Left colon (tissue), 2 donors: Measurements from ENCODE around the gene NOX5. TPM values are rescaled to one million over a fixed set of nuclear protein-coding genes. Genes with fewer than 3 reads are reported as not detected.

Experiments used
- ATAC-seq: fragments of 200-7000 bp; cut with Tn5 transposase; one replicate; pipeline ENCODE4 v1.9.1; 2020; ENCODE audit warnings: mild to moderate bottlenecking, moderate library complexity
- DNase-seq, 2 donors: peaks; one replicate each; pipeline ENCODE4 v3.0.0-alpha.2; 2020
- intact Hi-C, 2 donors: fragments of 100-400 bp; cut with DNase I in 1 of 2; cut with micrococcal nuclease in 1 of 2; formaldehyde crosslinking; loops; one replicate each; pipeline versions ENCODE4 v1.11.2 to v1.14.0; 2022; cut with DNase I, micrococcal nuclease
- total RNA-seq, 2 donors: library from RNA; stranded (reverse); fragmentation: NEBNext Ultra II Directional; extraction: Animal tissue kit (Norgen Biotek cat#: 25700); gene quantifications; one replicate each; pipeline ENCODE4 v1.2.1, GENCODE V29; 2021
- donor health status: DM: no; HTN: no; CAD: no.
- donor health status: DM: yes; HTN: yes; CAD: no.

NOX5 gene
- total RNA-seq, 2 donors from 2014 or later, result 0.11 to 0.12 TPM

DNA sequence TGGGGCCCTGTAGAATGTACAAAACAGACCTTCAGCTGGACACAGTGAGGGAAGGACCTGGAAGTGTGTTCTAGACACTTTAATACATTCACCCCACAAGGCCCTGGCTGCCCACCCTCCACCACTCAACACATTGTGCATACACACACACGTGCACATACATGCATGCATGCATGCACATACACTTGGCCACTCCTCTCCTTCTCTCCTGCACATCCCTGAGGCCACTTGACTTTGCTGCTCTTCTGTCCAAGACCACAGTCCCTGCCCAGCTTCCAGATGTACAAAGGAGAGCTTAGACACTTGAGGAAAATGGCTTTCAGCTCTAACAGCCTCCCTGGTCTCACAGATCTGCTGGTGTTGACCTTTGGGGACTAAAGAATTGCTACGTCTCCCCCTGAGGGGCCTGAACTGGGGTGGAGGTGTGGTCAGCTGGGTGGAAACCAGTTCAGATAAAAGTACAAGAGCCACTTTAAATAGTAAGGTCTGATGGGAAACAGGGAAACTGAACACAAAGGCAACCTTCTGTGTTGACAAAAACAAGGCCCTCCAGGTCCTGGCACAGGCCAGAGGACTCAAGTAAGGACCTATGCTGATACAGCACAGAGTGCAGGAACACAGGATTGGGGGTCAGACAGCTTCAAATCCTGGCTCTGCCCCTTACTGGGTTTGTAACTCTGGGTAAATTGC, 24.8 kb upstream of the NOX5 start:
- DNase-seq (no peak), ATAC-seq (no peak)
- intact Hi-C loops, result no loop called here

DNA sequence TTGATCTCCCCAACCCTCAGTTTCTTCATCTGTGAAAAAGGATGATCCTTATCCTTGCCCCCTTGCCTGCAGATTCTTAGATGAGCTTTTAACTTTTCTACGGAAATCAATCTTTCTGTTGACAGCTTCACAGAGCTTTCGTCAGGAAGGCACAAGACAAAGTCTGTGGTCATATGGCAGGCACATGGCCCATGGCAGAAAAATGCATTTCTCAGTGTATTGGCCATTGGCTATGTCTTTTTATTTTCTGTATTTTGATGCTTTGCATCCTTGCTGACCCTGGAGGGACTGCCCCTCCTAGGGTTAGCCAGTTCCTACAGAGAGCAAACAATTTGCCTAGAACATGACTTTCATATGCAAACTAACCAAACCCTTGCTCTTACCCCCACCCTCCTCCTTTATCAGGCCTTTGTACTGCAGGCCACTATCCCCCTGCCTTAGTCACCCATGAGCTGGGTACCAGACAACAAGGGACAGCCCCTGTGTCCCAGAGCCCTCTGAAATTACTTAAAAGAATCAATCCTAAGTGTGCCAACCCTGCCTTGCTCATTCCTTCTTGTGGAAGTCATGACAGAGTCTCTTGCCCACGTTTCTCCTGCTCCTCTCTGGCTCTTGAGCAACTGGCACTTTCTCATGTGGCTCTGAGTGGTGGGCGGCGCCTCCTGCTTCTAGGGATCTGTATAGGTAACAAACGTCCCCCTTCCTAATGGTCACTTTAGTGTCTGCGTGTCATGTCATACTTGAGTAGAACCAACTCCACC, 24.1 kb upstream of the NOX5 start:
- ATAC-seq (no peak), DNase-seq (no peak)
- intact Hi-C loops, result no loop called here

DNA sequence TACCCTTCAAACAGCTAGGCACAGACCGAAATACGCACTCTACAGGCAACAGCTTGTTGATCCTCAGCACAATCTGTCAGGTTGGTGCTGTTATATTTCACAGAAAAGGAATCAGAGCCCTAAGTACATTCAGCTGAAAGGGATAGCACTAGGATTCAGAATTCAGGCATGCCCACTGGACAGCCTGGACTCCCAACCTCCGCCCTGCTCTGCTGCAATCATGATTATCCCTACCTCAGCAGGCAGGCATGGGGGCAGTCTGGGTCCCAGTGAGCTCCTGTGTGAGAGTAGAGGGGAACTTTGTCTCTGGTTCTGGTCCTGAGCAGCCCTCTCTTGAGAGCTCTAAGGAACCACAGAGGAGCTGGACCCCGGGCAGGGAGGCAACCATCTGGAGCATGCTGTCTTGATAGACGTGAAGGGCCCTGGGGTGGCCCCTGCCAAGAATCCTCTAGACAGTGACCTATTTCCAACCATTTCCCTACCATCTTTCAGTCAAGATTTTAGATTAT, 23.4 kb upstream of the NOX5 start:
- intact Hi-C loops, result no loop called here
- DNase-seq (no peak), ATAC-seq (no peak)

DNA sequence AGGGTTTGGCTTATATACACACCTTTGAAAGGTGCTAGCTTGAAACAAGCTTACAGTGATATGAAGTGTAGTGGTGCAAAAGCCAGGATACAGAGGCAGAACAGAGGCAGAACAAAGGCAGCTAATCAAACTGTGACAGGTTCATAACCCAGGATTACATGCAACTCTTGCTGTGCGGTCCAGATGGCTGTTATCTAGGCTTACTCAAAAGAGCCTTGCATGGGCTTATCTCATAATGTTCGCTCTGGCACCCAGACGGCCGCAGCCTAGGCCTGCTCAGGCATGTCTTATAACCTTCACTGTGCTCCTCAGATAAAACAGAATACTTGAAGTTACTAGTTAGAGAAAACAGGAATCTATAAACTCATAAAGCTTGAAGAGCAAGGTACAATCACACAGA, 22.8 kb upstream of the NOX5 start:
- no peak for ATAC-seq
- DNase-seq, result no peak
- intact Hi-C loops, result no loop called here

DNA sequence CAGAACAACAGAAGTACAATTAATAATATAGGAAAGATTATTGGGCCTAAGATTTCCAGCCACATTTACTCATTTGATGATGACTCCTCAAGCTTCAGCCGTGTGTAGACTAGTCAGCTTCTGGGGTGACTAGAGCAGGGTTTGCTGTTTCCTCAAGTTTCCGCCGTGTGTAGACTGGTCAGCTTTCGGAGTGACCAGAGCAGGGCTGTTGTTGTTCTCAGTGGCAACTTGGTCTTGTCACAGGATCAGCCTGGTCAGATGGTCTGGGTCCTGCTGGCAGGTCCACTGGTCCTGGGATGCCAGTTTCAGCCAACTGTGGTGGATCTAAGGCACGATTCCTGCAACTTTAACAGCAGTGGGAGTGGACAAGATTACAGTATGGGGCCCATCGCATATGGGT, 21.8 kb upstream of the NOX5 start:
- ATAC-seq (no peak), DNase-seq (no peak)
- intact Hi-C loops, result no loop called here

DNA sequence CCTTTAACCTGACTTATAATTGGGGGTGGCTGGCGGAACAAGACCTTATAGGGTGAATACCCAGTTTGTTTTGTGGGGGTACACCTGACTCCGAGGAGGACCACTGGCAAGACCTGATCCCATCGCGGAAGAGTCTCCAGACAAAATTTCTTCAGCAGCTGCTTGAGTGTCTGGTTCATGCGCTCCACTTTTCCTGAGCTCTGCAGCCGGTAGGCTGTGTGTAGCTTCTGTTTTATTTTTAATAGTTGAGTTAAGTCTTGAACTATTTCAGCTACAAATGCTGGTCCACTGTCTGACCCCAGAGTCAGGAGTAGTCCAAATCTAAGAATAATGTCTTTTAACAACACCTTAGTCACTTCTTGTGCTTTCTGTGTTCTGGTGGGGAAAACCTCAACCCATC, 21.2 kb upstream of the NOX5 start:
- intact Hi-C loops, result no loop called here
- DNase-seq (no peak), ATAC-seq (no peak)

DNA sequence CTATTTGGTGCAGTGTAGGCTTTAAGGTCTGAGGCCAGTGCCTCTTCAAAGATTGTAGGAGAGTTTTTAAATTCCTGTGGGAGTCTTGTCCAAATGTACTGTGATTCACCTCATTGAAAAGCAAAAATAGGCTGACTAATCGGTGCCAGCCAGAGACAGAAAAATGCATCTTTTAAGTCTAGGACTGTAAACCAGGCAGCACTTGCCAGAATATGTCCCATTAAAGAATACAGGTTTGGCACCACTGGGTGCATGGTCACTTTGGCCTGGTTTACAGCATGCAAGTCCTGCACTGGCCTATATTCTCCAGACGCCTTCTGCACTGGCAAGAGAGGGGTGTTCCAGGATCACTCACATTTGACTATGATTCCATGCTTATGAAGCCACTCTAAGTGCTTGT, 20.3 kb upstream of the NOX5 start:
- intact Hi-C loops, result no loop called here
- no peak for DNase-seq
- no peak for ATAC-seq

DNA sequence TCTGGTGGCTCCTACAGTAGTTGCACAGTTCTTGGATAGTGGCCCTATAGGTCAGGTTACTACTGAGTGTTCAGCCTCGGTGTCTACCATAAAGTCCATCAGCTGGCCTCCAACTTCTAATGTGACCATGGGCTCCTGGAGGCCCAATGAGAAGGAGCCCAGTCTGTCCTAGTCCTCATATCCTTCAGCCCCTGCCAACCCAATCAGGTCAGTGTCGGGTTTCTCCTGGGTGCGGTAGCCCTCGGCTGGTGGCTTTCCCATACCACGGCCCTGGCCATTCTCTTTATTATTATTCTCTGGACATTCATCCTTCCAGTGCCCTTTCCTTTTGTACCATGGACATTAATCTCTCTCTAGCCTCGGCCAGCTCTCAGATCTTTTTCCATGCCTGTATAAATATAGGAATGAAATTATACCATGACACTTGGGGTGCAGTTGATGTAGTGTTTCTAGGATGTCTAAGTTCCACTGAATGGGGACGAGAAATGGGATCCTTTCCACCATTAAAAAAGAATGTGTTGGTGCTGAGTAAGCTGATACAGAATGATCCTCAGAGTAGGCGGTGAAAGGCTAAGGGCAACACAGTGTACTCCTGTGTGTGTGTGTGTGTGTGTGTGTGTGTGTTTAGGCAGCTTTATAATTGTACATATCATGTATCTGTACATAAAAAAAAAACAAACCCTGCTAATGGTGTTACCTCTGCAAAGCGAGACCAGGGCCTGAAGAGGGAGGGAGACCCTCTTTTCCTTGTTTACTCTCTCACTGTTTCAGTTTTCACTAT, 19.3 kb upstream of the NOX5 start:
- DNase-seq, result no peak
- no peak for ATAC-seq
- intact Hi-C loops, result no loop called here

DNA sequence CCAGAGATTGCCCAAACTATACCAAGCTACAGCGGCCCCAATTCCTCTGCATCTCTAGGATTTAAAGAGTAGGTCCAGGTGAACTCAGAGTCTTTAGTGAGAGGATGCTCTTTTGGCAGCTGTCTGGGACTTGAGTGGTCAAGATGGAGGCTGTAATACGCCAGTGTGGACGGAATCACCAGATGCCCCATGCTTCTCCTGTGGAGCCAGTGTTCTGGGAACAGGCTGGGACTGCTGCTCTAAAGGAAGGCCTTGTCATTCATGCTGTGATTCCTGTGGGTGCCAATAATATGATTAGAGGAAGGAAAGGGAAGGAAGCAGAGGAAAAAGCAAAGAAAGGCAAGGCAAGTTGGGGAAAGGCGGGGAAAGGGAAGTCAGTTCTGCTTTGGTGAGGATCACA, 17.4 kb upstream of the NOX5 start:
- ATAC-seq, result no peak
- intact Hi-C loops, result no loop called here
- DNase-seq, result no peak

DNA sequence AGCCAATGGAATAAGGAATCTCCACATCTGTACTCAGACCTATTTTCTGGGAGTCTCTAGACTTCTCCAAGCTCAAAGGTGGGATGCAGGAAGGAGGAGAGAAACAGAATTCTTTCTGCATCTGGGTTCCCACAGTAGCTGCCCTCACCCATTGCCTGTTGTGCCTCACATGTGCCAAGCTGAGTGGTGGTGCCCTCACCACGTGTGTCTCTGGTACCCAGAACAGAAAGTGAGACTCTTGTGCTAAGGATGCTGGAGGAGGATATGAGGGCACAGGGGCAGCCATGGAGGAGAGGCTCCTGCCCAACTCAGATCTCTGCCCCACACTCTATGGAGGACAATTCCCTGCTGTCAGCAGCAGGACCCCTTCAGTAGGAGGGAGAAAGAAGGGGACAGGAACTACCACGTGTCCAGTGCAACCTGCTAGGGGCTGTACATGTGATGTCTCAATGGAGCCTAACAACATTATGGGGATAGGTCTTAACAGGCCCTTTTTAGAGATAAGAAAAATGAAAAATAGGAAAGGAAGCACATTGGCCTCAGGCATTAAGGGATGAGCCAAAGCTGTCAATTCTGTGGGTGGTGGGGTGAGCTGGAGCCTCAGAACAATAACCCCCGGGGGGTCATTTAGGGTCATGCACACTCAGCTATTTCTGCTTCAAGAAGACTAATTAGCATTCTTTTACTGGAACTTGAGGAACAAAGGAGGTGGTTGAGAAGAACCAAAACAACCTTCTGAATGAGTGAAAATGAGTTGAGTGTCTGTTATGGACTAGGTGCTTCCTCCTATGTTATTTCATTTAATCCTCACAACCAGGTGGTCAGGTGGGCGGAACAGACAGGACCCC, 16.3 kb upstream of the NOX5 start:
- intact Hi-C loops, result no loop called here
- DNase-seq (no peak), ATAC-seq (no peak)

DNA sequence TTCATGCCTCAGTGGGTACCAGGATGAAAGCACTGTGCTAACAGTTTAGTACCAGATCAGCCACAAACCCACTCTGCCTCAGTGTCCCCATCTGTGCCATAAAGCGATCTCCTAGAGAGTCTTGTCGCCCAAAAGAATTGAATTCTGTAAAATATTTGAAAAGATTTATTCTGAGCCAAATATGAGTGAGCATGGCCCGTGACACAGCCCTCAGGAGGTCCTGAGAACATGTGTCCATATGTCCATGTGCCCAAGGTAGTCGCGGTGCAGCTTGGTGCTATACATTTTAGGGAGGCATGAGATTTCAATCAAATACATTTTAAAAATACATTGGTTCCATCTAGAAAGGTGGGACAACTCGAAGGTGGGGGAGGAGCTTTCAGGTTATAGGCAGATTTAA, 15.4 kb upstream of the NOX5 start:
- intact Hi-C loops, result no loop called here
- ATAC-seq, result no peak
- DNase-seq, result no peak

DNA sequence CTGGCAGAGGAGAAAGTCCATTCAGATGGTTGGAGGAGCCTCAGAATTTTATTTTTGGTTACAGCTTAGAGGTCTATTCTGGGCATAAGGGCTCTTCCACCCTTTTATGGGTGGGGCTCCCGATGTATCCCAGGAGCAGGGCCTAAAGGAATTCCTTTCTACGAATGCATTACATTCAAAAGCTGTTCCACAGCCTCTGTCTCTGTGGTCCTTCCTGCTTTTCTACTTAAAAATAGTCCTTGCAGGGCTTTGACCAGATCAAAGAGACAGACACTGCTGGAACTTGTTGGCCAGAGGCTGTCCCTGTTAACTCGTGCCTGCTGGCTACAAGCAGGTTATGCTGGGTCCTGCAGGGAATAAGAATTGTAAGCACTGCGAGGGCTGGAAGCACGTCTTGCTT, 14.4 kb upstream of the NOX5 start:
- ATAC-seq (no peak), DNase-seq (no peak)
- intact Hi-C loops, result no loop called here

DNA sequence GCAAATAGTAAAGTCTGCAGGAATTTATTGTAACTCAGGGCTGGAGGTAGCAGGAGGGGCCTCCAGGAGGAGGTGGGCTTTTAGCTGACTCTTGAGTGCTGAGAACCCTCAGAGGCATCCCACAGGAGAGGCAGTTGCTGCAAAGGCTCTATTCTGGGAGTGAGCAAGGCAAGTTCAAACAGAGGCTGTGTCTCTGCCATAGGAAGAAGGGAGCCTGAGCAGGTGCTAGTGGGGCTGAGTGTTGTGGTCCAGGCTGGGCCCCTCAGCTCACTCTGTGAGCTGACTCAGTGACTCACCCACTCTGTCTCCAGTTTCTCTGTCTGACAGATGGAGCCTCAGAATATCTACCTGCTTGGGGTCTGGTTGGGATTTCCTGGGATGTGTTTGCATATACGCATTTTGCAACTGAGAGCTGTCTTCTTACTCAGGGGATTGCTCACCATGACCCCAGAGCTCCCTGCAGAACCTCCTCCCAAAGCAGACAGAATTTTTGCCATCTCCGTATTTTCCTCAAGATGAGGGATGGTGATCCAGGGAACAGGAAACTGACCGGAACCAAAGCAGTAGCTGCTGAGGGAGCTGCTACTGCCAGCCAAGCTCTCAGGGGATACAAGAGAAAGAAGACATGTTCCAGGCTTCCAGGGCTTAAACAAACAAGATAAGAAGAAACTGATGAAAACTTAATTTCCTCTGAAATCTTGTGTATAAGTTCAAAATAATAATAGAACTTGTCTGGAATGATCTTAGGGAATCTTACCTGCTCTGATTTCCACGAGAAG, 13.6 kb upstream of the NOX5 start:
- intact Hi-C loops, result no loop called here
- no peak for DNase-seq
- ATAC-seq, result no peak

DNA sequence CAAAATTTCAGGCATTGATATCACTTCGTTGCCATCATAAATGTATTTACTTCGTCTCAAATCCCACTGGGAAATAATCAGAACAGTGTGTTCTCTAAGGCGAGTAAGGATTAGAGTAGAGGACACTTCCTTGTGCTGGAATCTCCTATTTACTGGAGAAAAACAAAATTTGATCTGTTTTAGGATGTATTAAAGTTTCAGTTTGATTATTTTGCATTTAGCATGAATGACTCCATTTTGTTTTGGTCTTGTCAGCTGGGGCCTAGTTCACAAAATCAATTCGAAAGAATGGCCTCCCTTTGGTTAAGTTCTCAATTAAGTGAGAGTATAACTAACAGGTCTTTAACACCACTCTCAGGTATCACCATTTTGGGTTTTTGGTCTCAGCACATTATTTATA, 11.7 kb upstream of the NOX5 start:
- no peak for ATAC-seq
- intact Hi-C loops, result no loop called here
- no peak for DNase-seq

DNA sequence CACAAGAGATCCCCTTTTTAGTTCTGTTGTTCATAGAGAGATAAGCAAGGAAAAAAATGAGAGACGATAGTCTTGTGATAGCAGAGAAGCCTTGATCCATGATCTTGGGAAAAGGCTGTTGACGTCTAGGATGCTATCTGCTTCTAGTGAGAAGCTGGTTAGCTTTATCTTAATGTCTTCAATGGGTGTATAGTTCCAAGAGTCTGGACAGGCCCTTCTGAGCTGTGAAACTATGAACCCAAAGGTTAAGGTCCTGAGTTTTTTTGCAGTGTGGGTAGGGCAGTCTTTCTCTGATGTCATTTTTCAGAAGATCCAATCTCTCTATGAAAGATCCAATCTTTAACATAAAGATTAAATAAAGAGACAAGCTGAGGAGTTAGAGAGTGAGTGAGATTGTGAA, 10.5 kb upstream of the NOX5 start:
- intact Hi-C loops, result no loop called here
- DNase-seq (no peak), ATAC-seq (no peak)

DNA sequence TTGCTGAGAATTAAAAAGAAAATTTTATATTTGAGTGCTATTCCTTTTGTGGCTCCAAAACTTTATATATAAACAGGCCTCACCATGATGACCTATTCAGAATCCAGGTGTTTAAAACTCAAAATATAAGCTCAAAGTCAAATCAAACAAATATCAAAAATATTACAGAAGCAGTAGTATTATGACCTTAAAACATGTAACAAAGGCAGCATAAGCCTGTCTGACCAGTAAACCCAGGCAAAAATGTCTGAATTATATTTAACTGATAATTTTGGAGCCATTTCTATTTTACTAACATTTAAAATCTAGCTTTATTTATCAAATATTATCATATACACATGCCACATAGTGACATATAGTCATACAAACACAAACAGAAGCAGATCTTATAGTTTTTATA, 6.4 kb upstream of the NOX5 start:
- intact Hi-C loops, result no loop called here
- DNase-seq, result no peak
- ATAC-seq, result no peak

DNA sequence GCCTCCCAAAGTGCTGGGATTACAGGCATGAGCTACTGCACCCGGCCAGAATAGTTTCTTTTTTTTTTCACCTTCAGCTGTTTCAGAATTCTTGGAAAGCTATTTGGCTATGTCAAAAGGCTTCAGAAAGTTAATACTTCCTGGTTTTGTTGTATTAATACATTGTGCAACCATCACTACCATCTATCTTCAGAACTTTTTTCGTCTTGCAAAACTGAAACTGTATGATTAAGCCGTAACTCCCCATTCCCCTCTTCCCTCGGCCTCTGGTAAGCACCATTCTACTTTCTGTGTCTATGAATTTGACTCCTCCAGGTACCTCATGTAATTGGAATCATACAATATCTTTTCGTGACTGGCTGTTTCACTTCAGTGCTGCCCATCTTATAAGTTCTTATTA, 5.2 kb upstream of the NOX5 start:
- ATAC-seq (no peak), DNase-seq (no peak)
- intact Hi-C loops, result no loop called here

DNA sequence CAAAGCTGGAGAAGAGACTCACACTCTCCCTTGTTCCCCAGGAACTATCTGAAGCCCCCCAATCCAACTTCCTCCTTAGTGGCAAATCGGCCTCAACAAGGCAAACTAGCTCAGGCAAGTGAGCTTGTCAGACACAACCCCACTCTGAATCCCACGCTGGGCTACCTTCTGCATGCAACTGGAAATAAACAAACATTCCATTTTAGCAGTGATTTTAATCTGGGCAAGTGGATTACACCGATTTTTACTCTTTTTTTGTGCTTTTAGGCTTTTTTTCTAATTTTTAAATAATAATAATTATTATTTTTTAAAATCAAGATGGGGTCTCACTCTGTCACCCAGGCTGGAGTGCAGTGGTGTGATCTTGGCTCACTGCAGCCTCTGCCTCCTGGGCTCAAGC, 2.9 kb upstream of the NOX5 start:
- intact Hi-C loops, result no loop called here
- ATAC-seq (no peak), DNase-seq (no peak)
